Kidney epithelial cell (primary cell): ENCODE measurements around the gene SORL1. TPM values are rescaled to one million over a fixed set of nuclear protein-coding genes. Genes with fewer than 3 reads are reported as not detected.

Experiments
- DNase-seq: peaks from one replicate; pipeline ENCODE4 v3.0.0-alpha.2; 2010; ENCODE audit warnings: low read depth
- H3K27me3 ChIP-seq: 2 replicates; pipeline ENCODE4 v1.6.0; 2011; ENCODE audit warnings: low read length; ENCODE audit not compliant: control insufficient read depth, insufficient read depth
- H3K36me3 ChIP-seq: 2 replicates; pipeline ENCODE4 v1.5.1; 2011; ENCODE audit warnings: low read length; ENCODE audit not compliant: control insufficient read depth, insufficient read depth
- H3K4me3 ChIP-seq: 2 replicates; pipeline ENCODE4 v1.5.1; 2011; ENCODE audit warnings: low read depth, mild to moderate bottlenecking, control low read depth, low read length
- CTCF ChIP-seq: IDR thresholded peaks from 2 replicates; pipeline ENCODE4 v1.5.1; 2011; ENCODE audit warnings: mild to moderate bottlenecking, moderate library complexity, low read length, control low read depth, inconsistent platforms; ENCODE audit not compliant: insufficient read depth, poor library complexity, severe bottlenecking
- total RNA-seq: library from RNA; depleted of rRNA; stranded (reverse); fragments of >200 nt; gene quantifications from 2 replicates; pipeline ENCODE4 v1.2.3, GENCODE V29; 2015

SORL1 gene
- total RNA-seq, 1 donor from 2014 or later: 4.1 TPM

- DNase-seq: no peak
- no peak overlapping the region for H3K4me3 ChIP-seq
- H3K27me3 ChIP-seq: no peaks in the 10 kb centered on the region
- H3K36me3 ChIP-seq: no peaks in the 10 kb centered on the region
- no peak for TF ChIP-seq CTCF
These were observed 56.3 kb downstream of the SORL1 start for GRCh38 chr11:121508449-121508848.

GRCh38 chr11:121510438-121510837, 58.3 kb downstream of the SORL1 start:
- DNase-seq: no peak
- H3K36me3 ChIP-seq: no peaks in the 10 kb centered on the region
- H3K27me3 ChIP-seq: no peaks in the 10 kb centered on the region
- no peak overlapping the region for H3K4me3 ChIP-seq
- no peak for TF ChIP-seq CTCF

GRCh38 chr11:121512468-121513465, 60.7 kb downstream of the SORL1 start:
- Histone ChIP-seq H3K36me3 (no peaks in the 10 kb centered on the region), H3K27me3 (no peaks in the 10 kb centered on the region), H3K4me3 (no peak overlapping the region)
- no peak for DNase-seq
- TF ChIP-seq CTCF: no peak

DNA sequence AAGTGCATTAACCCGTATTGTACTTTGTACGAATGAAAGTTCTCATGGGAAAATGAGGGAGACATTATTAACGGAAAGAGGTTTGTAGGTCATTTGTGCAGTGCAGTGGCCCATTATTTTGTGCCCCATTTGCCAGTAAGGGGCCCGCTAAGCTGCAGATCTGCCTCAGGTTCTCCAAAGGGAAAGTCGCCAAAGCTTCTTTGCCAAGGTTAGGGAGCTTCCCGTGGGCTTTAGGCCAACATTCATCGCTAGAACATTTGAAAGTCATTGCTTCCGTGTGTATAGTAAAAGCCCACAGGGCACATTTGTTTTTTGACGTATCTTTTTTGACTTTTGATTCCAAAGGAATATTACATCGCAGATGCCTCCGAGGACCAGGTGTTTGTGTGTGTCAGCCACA, 61.7 kb downstream of the SORL1 start:
- DNase-seq: no peak
- Histone ChIP-seq H3K27me3 (no peaks in the 10 kb centered on the region), H3K4me3 (no peak overlapping the region), H3K36me3 (no peaks in the 10 kb centered on the region)
- no peak for TF ChIP-seq CTCF

DNA sequence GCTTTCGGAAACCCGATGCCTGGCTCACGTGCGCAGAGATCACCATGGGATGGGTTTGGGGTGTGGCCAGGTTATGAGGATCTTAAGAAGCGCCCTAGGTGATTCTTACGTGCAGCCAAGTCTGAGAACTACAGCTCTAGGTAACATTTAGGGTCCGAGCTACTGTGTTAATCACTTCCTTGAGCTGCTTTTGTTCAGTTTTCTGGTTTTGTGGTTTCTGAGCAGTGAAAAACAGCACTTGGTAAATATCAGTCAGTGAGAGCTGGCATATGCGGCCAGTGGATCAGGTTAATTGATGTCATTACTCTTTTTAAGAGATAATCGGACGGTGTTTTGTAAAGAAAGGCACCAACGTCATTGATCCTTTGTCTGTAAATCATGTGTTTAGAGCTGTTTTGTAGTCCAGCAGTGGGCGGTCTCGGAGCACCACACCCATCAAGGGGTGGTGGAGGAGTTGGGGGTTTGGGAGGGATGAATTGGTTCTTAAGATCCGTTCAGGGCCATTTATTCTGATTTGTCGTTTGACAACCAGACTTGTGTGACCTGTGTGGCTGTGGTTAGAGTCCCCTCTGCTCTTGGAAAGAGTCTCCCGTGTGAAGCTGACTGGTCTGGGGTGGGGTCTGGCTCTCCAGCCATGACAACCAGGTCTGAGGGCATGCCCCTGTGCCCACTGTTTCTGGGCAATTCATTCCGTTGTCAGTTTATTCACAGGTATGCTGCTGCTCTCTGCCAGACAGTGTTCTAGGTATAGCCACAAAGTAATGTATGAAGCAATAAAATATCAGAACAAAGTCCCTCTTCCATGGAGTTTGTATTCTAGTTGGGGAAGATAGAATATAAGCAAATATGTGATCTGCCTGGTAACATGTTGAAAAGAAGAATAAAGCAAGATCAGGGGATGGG, 62.6 kb downstream of the SORL1 start:
- no peak for DNase-seq
- TF ChIP-seq CTCF: no peak

More for the DNA sequence above, 62.6 kb downstream of the SORL1 start:
- H3K36me3 ChIP-seq: no peaks in the 10 kb centered on the region
- no peak overlapping the region for H3K4me3 ChIP-seq
- no peaks in the 10 kb centered on the region for H3K27me3 ChIP-seq
